Astrocyte of the cerebellum (primary cell): Measurements from ENCODE around the gene GPR179.

Source experiments
- DNase-seq: peaks from one replicate; pipeline ENCODE4 v3.0.0-alpha.2; 2011; ENCODE audit warnings: low read depth
- H3K4me3 ChIP-seq: 2 replicates; pipeline ENCODE4 v1.5.1; 2011; ENCODE audit warnings: mild to moderate bottlenecking, low read depth, low read length, moderate library complexity
- CTCF ChIP-seq: IDR thresholded peaks from 2 replicates; pipeline ENCODE4 v1.5.1; 2012; ENCODE audit warnings: low read length, low read depth, moderate library complexity, mild to moderate bottlenecking; ENCODE audit errors: missing control alignments
- in situ Hi-C: cut with HindIII; loops from 2 replicates; pipeline ENCODE4 v1.10.0; 2017; ENCODE audit warnings: low sequenced_read_pairs

Gene GPR179

DNA sequence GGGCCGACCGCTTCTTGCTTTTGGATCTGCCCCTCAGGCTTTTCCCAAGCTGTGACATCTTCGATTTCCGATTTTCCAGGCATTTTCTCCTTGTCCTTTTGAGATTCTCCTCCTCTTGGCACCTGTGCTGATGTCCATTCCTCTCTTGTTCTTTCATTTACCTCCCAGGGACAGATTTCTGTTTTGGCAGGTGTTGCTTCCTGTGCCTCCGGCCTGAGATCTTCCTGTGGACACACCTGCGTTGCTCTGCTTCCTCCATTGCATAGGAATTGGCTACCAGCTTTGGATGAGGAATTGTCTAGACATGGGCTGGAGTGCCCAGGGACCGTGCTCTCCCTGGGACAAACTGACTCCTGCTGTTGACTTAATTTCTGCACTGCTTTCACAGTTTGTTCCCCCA lies 15.1 kb downstream of the GPR179 start:
- no peak for DNase-seq
- TF ChIP-seq CTCF = no peak
- in situ Hi-C loops = no loop called here
- H3K4me3 ChIP-seq = no peak overlapping the region

- H3K4me3 ChIP-seq = no peak overlapping the region
- in situ Hi-C loops = no loop called here
- no peak for TF ChIP-seq CTCF
- DNase-seq = no peak
Observed at GRCh38 chr17:38327936-38328335, 15.8 kb downstream of the GPR179 start.

DNA sequence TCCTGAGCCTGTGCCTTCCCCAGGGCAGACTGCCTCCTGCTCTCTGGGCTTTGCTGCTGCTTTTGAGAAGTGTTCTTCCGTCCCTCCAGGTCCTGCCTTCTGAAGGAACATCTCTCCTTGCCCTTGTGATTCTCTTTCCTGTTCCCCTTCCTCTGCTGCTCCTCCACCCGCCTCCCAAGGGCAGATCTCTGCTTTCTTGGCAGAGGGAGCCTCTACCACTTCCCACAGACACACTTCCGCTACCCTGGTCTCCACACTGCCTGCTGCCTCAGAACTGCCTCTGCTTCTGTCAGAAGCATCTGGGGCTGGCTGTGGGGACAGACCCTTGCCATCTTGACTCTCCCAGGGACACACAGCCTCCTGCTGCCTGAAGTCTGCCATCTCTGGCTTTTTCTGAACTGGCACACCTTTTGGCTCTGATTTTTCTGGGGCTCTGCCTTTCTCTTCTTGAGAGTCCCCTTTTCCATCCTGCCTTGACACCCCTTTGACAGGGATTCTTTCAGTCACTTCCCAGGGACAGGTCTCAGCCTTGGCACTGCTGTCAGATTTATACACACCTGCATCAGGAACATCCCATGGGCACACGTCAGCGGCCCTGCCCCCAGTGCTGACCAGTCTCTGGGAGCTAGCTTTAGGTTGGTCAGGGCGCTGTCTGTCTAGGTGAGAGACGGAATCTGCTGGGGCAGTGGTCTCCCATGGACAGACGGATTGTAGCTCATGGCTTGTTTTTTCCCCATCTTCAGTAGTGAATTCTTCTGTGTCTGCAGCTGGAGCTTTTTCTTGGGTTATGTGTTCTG lies 16.6 kb downstream of the GPR179 start:
- in situ Hi-C loops = no loop called here
- H3K4me3 ChIP-seq = no peak overlapping the region
- no peak for TF ChIP-seq CTCF
- no peak for DNase-seq

DNA sequence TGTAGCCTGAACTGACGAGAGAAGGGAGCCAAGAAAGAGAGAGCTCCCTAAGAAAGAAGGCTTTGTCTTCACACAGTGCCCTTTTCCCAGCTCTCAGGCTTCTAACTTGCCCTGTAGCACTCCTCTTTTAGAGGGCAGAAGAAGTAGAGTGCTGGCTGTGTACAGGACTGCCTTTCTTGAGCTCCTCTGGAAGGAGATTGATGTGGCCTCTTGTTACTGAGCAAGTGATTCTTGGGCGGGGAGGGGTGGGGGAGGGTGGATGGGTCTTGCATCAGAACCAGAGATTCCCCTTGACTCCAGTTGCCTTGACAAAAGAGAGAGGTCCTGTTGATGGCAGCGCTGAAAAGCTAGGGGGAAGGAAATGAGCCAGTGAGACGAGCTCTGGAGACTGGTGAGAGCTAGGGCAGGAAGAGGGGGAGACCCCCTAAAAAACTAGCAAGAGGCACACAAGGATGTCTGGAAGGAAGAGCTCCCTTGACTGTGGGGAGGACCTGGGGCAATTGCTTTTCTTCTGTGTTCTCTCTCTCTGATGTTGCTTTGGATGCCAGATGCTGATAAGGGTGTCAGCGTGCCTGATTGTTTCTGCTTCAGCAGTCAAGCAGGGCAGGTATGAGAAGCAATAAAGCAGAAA lies 18.4 kb downstream of the GPR179 start:
- DNase-seq = no peak
- no peak overlapping the region for H3K4me3 ChIP-seq
- in situ Hi-C loops = no loop called here
- TF ChIP-seq CTCF = no peak

GRCh38 chr17:38324772-38325171 lies 19.0 kb downstream of the GPR179 start:
- no peak overlapping the region for H3K4me3 ChIP-seq
- DNase-seq = no peak
- TF ChIP-seq CTCF = no peak
- in situ Hi-C loops = no loop called here

- in situ Hi-C loops = no loop called here
- DNase-seq = no peak
- no peak overlapping the region for H3K4me3 ChIP-seq
- no peak for TF ChIP-seq CTCF
Observed at GRCh38 chr17:38324141-38324697, 19.5 kb downstream of the GPR179 start.
